Eye (tissue), 1 donor: Measurements from ENCODE around the gene FAP.

Experiments used
- DNase-seq: peaks from one replicate; pipeline ENCODE4 v3.0.0-alpha.2; 2015

The FAP gene

DNA sequence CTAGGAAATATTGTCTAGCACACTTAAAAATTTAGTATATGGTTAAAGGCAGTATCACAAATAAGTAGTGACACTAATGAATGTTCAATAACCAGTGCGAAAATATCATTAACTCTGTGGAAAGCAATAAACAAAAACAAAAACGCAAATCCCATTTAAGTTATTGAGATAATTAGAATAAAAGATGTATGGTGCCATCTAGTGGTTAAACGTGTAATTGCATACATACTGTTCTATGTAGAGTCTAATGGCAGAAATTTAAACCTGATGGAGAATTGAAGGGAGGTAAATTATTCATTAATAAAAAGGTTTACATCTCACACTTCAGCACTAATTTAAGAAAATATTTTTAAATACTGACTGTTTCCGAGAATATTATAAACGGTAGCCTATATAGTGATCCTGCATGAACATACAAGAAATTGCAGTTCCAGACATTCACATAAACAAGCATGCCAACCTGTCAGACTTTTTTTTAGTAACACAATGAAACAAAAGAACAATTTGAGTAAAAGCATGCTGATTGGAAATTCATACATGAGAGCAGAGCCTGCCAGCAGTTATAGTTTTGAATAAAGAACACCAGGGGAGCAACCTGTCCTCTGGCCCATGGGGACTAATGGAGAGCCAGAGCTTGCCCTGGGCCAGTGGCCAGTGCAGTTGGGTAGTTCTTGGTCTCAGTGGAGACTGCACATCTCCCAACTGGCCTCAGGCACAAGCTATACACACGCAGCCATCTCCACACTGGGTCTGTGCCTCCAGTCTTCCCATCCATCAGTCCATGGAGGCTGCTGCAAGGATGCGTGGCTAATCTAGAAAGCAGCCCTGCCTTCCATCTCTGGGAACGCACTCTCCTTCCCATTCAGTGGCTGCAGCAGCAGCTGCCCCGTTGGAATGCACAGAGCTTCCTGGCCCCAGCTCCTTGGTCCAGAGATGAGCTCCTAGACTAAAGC is 119.2 kb downstream of the FAP start:
- peak; percentile 89 for DNase-seq
